Measurements from ENCODE around the gene CYTIP.

The CYTIP gene

GRCh38 chr2:157424374-157424773, 19.5 kb downstream of the CYTIP start:
- no peak overlapping the region for H4K91ac ChIP-seq (ENCODE audit: low read depth, low read length, poor library complexity)
- peaks cover 0 to 2% of the 10 kb centered on the region in 2 donors for H3K9me3 ChIP-seq (replicated peaks in 1 of 2; ENCODE audit: control insufficient read depth in 2 of 2, insufficient read depth in 1 of 2, low read depth in 1 of 2, low read length in 2 of 2)
- no peak overlapping the region for H4K8ac ChIP-seq (ENCODE audit: low read depth, low read length)
- H2AFZ ChIP-seq (ENCODE audit: low read length) = no peak overlapping the region
- H2BK5ac ChIP-seq (ENCODE audit: low read length) = no peak overlapping the region
- H3K14ac ChIP-seq (ENCODE audit: low read length) = no peak overlapping the region
- no peak overlapping the region for H2BK15ac ChIP-seq (ENCODE audit: low read length)
- no peaks in the 10 kb centered on the region for H3K36me3 ChIP-seq (replicated peaks in 1 of 2; ENCODE audit: control insufficient read depth in 2 of 2, insufficient read depth in 2 of 2, low read length in 2 of 2)
- no peak overlapping the region for H3K4me3 ChIP-seq (ENCODE audit: low read length in 2 of 2)
- H3K79me1 ChIP-seq (ENCODE audit: low read depth, low read length) = no peaks in the 10 kb centered on the region
- H3K27me3 ChIP-seq (ENCODE audit: control insufficient read depth in 3 of 3, insufficient read depth in 3 of 3, low read depth in 1 of 3, low read length in 3 of 3) = no peaks in the 10 kb centered on the region
- no peak overlapping the region for H3K9ac ChIP-seq (ENCODE audit: low read depth, low read length, poor library complexity)
- no peak overlapping the region for H3K18ac ChIP-seq (ENCODE audit: low read length)
- H2AK5ac ChIP-seq (ENCODE audit: low read depth, low read length) = no peak overlapping the region
- no peak overlapping the region for H3K4ac ChIP-seq (ENCODE audit: low read length)
- H3K27ac ChIP-seq (replicated peaks; ENCODE audit: low read length) = no peak overlapping the region
- no peak overlapping the region for H2BK12ac ChIP-seq (ENCODE audit: low read length)
- no CpG with 5 or more reads among the region's 1 CpG for WGBS, 2 donors (ENCODE audit: extremely low coverage in 2 of 2, insufficient read length in 2 of 2, insufficient replicate concordance in 1 of 2)
- no peak for DNase-seq (ENCODE audit: low spot score)
- no peak overlapping the region for H2BK120ac ChIP-seq (ENCODE audit: low read depth, low read length)
- H3K4me1 ChIP-seq (ENCODE audit: control insufficient read depth in 2 of 2, insufficient read depth in 1 of 2, low read depth in 1 of 2, low read length in 2 of 2) = no peaks in the 10 kb centered on the region
- H3K23ac ChIP-seq (ENCODE audit: low read depth, low read length, poor library complexity) = no peak overlapping the region
- no peak overlapping the region for H3K4me2 ChIP-seq (ENCODE audit: insufficient read depth, low read length, poor library complexity, severe bottlenecking)

DNA sequence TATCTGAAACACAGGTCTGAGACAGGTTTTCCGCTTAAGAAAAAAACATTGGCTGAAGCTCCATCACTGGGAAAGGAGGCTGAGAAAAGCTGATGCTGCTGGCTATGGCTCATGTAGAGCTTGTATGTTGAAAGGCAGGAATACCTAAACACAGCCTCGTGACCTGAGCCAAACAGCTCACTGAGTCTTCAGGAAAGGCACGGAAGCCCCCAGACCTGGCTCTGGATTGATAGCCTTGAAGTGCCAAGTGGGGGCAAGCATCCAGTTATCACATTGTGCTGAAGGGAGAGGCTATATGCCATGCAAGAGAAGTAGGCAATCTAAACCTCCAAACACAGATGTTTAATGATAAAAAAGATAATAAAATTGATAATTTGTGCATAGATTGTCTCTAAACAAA, 21.9 kb downstream of the CYTIP start:
- H3K14ac ChIP-seq (ENCODE audit: low read length) = no peak overlapping the region
- H3K4me3 ChIP-seq (ENCODE audit: low read length in 2 of 2) = no peak overlapping the region
- no peak overlapping the region for H3K4ac ChIP-seq (ENCODE audit: low read length)
- no peak overlapping the region for H3K18ac ChIP-seq (ENCODE audit: low read length)
- H4K91ac ChIP-seq (ENCODE audit: low read depth, low read length, poor library complexity) = no peak overlapping the region
- no peak overlapping the region for H3K23ac ChIP-seq (ENCODE audit: low read depth, low read length, poor library complexity)
- H3K27me3 ChIP-seq (ENCODE audit: control insufficient read depth in 3 of 3, insufficient read depth in 3 of 3, low read depth in 1 of 3, low read length in 3 of 3) = no peaks in the 10 kb centered on the region
- H4K8ac ChIP-seq (ENCODE audit: low read depth, low read length) = no peak overlapping the region
- peaks cover 0 to 2% of the 10 kb centered on the region in 2 donors for H3K9me3 ChIP-seq (replicated peaks in 1 of 2; ENCODE audit: control insufficient read depth in 2 of 2, insufficient read depth in 1 of 2, low read depth in 1 of 2, low read length in 2 of 2)
- no peaks in the 10 kb centered on the region for H3K36me3 ChIP-seq (replicated peaks in 1 of 2; ENCODE audit: control insufficient read depth in 2 of 2, insufficient read depth in 2 of 2, low read length in 2 of 2)
- no peak overlapping the region for H3K4me2 ChIP-seq (ENCODE audit: insufficient read depth, low read length, poor library complexity, severe bottlenecking)
- H3K79me1 ChIP-seq (ENCODE audit: low read depth, low read length) = no peaks in the 10 kb centered on the region
- no peak overlapping the region for H3K9ac ChIP-seq (ENCODE audit: low read depth, low read length, poor library complexity)
- H2BK15ac ChIP-seq (ENCODE audit: low read length) = no peak overlapping the region
- H2BK120ac ChIP-seq (ENCODE audit: low read depth, low read length) = no peak overlapping the region
- no peak overlapping the region for H2AK5ac ChIP-seq (ENCODE audit: low read depth, low read length)
- no peak overlapping the region for H2BK12ac ChIP-seq (ENCODE audit: low read length)
- H3K4me1 ChIP-seq (ENCODE audit: control insufficient read depth in 2 of 2, insufficient read depth in 1 of 2, low read depth in 1 of 2, low read length in 2 of 2) = no peaks in the 10 kb centered on the region
- H3K27ac ChIP-seq (replicated peaks; ENCODE audit: low read length) = no peak overlapping the region
- no CpG with 5 or more reads among the region's 3 CpGs for WGBS, 2 donors (ENCODE audit: extremely low coverage in 2 of 2, insufficient read length in 2 of 2, insufficient replicate concordance in 1 of 2)
- no peak for DNase-seq (ENCODE audit: low spot score)
- H2AFZ ChIP-seq (ENCODE audit: low read length) = no peak overlapping the region
- H2BK5ac ChIP-seq (ENCODE audit: low read length) = no peak overlapping the region

GRCh38 chr2:157421331-157421944, 22.5 kb downstream of the CYTIP start:
- Histone ChIP-seq H3K18ac (ENCODE audit: low read length) (no peak overlapping the region), H2AFZ (ENCODE audit: low read length) (no peak overlapping the region), H3K4me1 (ENCODE audit: control insufficient read depth in 2 of 2, insufficient read depth in 1 of 2, low read depth in 1 of 2, low read length in 2 of 2) (no peaks in the 10 kb centered on the region), H3K79me1 (ENCODE audit: low read depth, low read length) (no peaks in the 10 kb centered on the region), H3K9ac (ENCODE audit: low read depth, low read length, poor library complexity) (no peak overlapping the region), H3K4ac (ENCODE audit: low read length) (no peak overlapping the region), H4K91ac (ENCODE audit: low read depth, low read length, poor library complexity) (no peak overlapping the region), H2BK120ac (ENCODE audit: low read depth, low read length) (no peak overlapping the region), H3K9me3 (replicated peaks in 1 of 2; ENCODE audit: control insufficient read depth in 2 of 2, insufficient read depth in 1 of 2, low read depth in 1 of 2, low read length in 2 of 2) (peaks cover 0 to under 1% of the 10 kb centered on the region in 2 donors), H2BK15ac (ENCODE audit: low read length) (no peak overlapping the region), H2BK12ac (ENCODE audit: low read length) (no peak overlapping the region), H3K36me3 (replicated peaks in 1 of 2; ENCODE audit: control insufficient read depth in 2 of 2, insufficient read depth in 2 of 2, low read length in 2 of 2) (no peaks in the 10 kb centered on the region), H3K4me2 (ENCODE audit: insufficient read depth, low read length, poor library complexity, severe bottlenecking) (no peak overlapping the region), H4K8ac (ENCODE audit: low read depth, low read length) (no peak overlapping the region), H3K27me3 (ENCODE audit: control insufficient read depth in 3 of 3, insufficient read depth in 3 of 3, low read depth in 1 of 3, low read length in 3 of 3) (no peaks in the 10 kb centered on the region), H3K4me3 (ENCODE audit: low read length in 2 of 2) (no peak overlapping the region), H3K27ac (replicated peaks; ENCODE audit: low read length) (no peak overlapping the region), H3K23ac (ENCODE audit: low read depth, low read length, poor library complexity) (no peak overlapping the region), H3K14ac (ENCODE audit: low read length) (no peak overlapping the region), H2AK5ac (ENCODE audit: low read depth, low read length) (no peak overlapping the region), H2BK5ac (ENCODE audit: low read length) (no peak overlapping the region)
- DNase-seq (ENCODE audit: low spot score) = no peak
- WGBS, 2 donors (ENCODE audit: extremely low coverage in 2 of 2, insufficient read length in 2 of 2, insufficient replicate concordance in 1 of 2) = no CpG with 5 or more reads among the region's 2 CpGs

DNA sequence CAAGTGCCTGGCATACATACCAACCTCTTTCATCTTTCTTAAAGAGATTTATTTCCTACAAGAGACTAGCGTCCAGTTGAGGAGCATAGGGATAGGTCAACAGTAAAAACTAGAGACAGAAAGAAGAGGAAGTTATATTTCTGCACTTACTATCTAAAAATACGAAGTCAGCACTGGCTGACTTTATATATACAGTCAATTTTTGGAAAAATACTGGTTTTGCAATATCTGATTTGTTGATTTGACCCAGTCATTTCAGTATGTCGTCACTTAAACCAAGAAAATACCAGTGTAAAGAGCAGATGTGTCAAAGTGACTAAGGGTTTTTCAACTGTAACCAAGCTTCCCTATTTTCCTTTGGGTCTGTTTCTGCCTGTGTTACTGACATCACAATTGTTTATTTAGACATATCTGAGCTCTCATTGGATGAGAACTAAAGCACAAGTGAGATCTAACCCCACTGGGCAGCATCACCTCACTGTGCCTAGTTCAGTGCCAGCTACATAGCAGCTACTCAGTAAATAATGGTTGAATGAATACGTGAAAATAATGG, 23.0 kb downstream of the CYTIP start:
- H2BK15ac ChIP-seq (ENCODE audit: low read length) = no peak overlapping the region
- H3K4me1 ChIP-seq (ENCODE audit: control insufficient read depth in 2 of 2, insufficient read depth in 1 of 2, low read depth in 1 of 2, low read length in 2 of 2) = no peaks in the 10 kb centered on the region
- no peak overlapping the region for H3K27ac ChIP-seq (replicated peaks; ENCODE audit: low read length)
- no peak overlapping the region for H4K8ac ChIP-seq (ENCODE audit: low read depth, low read length)
- WGBS, 2 donors (ENCODE audit: extremely low coverage in 2 of 2, insufficient read length in 2 of 2, insufficient replicate concordance in 1 of 2) = no CpG with 5 or more reads among the region's 4 CpGs
- no peak overlapping the region for H3K14ac ChIP-seq (ENCODE audit: low read length)
- no peaks in the 10 kb centered on the region for H3K27me3 ChIP-seq (ENCODE audit: control insufficient read depth in 3 of 3, insufficient read depth in 3 of 3, low read depth in 1 of 3, low read length in 3 of 3)
- H3K18ac ChIP-seq (ENCODE audit: low read length) = no peak overlapping the region
- DNase-seq (ENCODE audit: low spot score) = no peak
- no peak overlapping the region for H2BK12ac ChIP-seq (ENCODE audit: low read length)
- no peak overlapping the region for H3K4me3 ChIP-seq (ENCODE audit: low read length in 2 of 2)
- no peak overlapping the region for H3K9ac ChIP-seq (ENCODE audit: low read depth, low read length, poor library complexity)
- H3K4ac ChIP-seq (ENCODE audit: low read length) = no peak overlapping the region
- H2AK5ac ChIP-seq (ENCODE audit: low read depth, low read length) = no peak overlapping the region
- no peaks in the 10 kb centered on the region for H3K36me3 ChIP-seq (replicated peaks in 1 of 2; ENCODE audit: control insufficient read depth in 2 of 2, insufficient read depth in 2 of 2, low read length in 2 of 2)
- no peaks in the 10 kb centered on the region for H3K9me3 ChIP-seq (replicated peaks in 1 of 2; ENCODE audit: control insufficient read depth in 2 of 2, insufficient read depth in 1 of 2, low read depth in 1 of 2, low read length in 2 of 2)
- no peak overlapping the region for H2BK5ac ChIP-seq (ENCODE audit: low read length)
- H3K4me2 ChIP-seq (ENCODE audit: insufficient read depth, low read length, poor library complexity, severe bottlenecking) = no peak overlapping the region
- no peaks in the 10 kb centered on the region for H3K79me1 ChIP-seq (ENCODE audit: low read depth, low read length)
- no peak overlapping the region for H2BK120ac ChIP-seq (ENCODE audit: low read depth, low read length)
- no peak overlapping the region for H3K23ac ChIP-seq (ENCODE audit: low read depth, low read length, poor library complexity)
- H2AFZ ChIP-seq (ENCODE audit: low read length) = no peak overlapping the region
- H4K91ac ChIP-seq (ENCODE audit: low read depth, low read length, poor library complexity) = no peak overlapping the region

Measured in neuronal stem cell (in vitro differentiated cells).